Aorta (tissue), 5 donors: ENCODE results near the gene THEM4. TPM values are rescaled to one million over a fixed set of nuclear protein-coding genes. Genes with fewer than 3 reads are reported as not detected.
"Not testable (repeated sequence)": the region's sequence is repeated elsewhere in the genome, so short reads cannot be mapped to it uniquely, and the experiment has no call there.

ENCODE experiments used
- ATAC-seq: fragments of 200-7000 bp; cut with Tn5 transposase; one replicate; pipeline ENCODE4 v1.9.1; 2022; ENCODE audit warnings: moderate library complexity; ENCODE audit not compliant: low FRiP score
- DNase-seq, 2 donors: peaks; one replicate each; pipeline ENCODE4 v3.0.0-alpha.2; 2020
- H3K27ac ChIP-seq, 2 donors: one replicate each; pipeline ENCODE4 v1.5.1; 2013; ENCODE audit warnings: low read length in 2 of 2, mild to moderate bottlenecking in 2 of 2, moderate library complexity in 2 of 2, control low read depth in 1 of 2, inconsistent platforms in 1 of 2, low read depth in 1 of 2
- H3K27me3 ChIP-seq, 2 donors: one replicate each; pipeline ENCODE4 v1.6.1; 2013; ENCODE audit warnings: control low read depth in 1 of 2, low read length in 1 of 2, mild to moderate bottlenecking in 1 of 2, moderate library complexity in 1 of 2; ENCODE audit not compliant: insufficient read depth in 2 of 2, control insufficient read depth in 1 of 2
- H3K36me3 ChIP-seq, 2 donors: one replicate each; pipeline ENCODE4 v1.6.1; 2013; ENCODE audit warnings: control low read depth in 1 of 2, low read length in 1 of 2, mild to moderate bottlenecking in 1 of 2; ENCODE audit not compliant: insufficient read depth in 2 of 2, control insufficient read depth in 1 of 2
- H3K4me1 ChIP-seq, 2 donors: one replicate each; pipeline ENCODE4 v1.6.1; 2013; ENCODE audit warnings: low read length in 2 of 2, control low read depth in 1 of 2, mild to moderate bottlenecking in 1 of 2, moderate library complexity in 1 of 2; ENCODE audit not compliant: insufficient read depth in 2 of 2, control insufficient read depth in 1 of 2
- H3K4me3 ChIP-seq, 2 donors: one replicate each; pipeline ENCODE4 v1.5.1; 2013; ENCODE audit warnings: low read length in 2 of 2, control low read depth in 1 of 2, mild to moderate bottlenecking in 1 of 2
- H3K9me3 ChIP-seq: one replicate; pipeline ENCODE4 v1.6.1; 2013; ENCODE audit warnings: mild to moderate bottlenecking, low read length; ENCODE audit not compliant: control insufficient read depth
- WGBS, 2 donors: extraction: QIAGEN DNeasy Blood & Tissue Kit; methylation state at CpG; one replicate each; pipeline ENCODE4 v1.1.7; 2013; 5-methylcytosine and 5-hydroxymethylcytosine counted together
- intact Hi-C, 2 donors: fragments of 100-400 bp; cut with DNase I; formaldehyde crosslinking; loops; one replicate each; pipeline versions ENCODE4 v1.14.2 to v1.15.0; 2022
- polyA plus RNA-seq, 2 donors: library from polyadenylated mRNA; stranded (reverse); fragments of 200-250 nt; gene quantifications; one replicate each; pipeline ENCODE4 v1.2.3, GENCODE V29; 2013
- total RNA-seq, 2 donors: library from RNA; stranded (reverse); fragmentation: NEBNext Ultra II Directional; extraction: Animal tissue kit (Norgen Biotek cat#: 25700); gene quantifications; one replicate each; pipeline ENCODE4 v1.2.1, GENCODE V29; 2021
- donor health status: healthy with polysubstance abuse.
- donor health status: Bipolar disorder and iron deficiency.
- donor health status: DM: no; HTN: no; CAD: no.
- donor health status: DM: no; HTN: no; CAD: no.
- donor health status: DM: yes; HTN: yes; CAD: no.

The THEM4 gene
- total and polyA plus RNA-seq, 4 donors: 3.8 to 17.5 (median 12.0) TPM

DNA sequence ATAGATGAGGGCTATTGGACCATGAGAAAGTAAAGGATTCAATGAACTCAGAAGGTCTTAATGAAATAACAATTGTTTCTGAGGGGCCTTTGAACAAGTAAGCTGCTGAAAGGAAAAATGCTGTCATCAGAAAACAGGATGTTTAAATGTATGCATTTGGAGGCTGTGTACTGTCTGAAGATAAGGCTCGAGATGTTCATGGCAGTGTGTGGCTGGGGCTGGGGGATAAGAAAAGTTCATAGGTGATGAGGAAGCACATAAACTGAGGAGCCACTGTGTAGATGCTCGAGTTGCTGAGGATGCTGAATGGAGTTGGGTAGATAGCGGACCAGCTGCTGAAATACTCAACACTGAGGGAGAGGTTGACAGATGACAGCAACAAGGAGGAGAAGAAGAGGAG is 17.8 kb downstream of the THEM4 start:
- Histone ChIP-seq H3K27me3 (no peaks in the 10 kb centered on the region), H3K36me3 (no peaks in the 10 kb centered on the region), H3K9me3 (no peaks in the 10 kb centered on the region), H3K27ac (no peak overlapping the region), H3K4me3 (no peak overlapping the region), H3K4me1 (no peaks in the 10 kb centered on the region)
- intact Hi-C loops: no loop called here
- 80 to 83% methylated on average over 3 of the region's 3 CpGs for WGBS, 2 donors
- ATAC-seq: no peak
- DNase-seq: no peak

DNA sequence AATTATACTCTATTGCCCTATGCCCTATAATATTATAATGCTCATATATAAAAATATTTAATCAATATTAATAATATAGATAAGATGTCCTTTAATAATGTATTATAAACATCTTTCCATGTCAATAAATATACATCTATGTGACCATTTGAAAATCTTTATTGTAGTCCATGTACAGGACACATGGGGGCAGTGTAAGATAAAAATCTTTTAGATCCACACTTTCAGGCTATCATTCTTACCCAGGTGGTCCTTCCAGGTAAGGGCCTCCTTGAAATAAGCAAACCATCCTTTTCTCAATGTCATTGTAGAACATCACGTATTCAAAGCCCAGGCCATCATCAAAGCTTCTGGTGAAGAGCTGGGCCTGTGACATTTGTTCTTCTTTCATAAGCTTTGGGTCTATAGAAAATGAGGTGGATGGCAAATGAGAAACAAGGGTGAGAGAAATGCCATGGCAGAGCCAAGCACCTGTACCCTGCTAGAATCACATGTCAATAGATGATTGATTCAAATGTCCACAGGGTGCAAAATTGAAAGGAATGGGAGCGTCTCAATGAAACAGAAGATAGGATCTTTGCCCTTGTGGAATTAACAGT is 20.2 kb downstream of the THEM4 start:
- 92 to 93% methylated on average over 2 of the region's 2 CpGs for WGBS, 2 donors
- ATAC-seq (no peak), DNase-seq (no peak)
- Histone ChIP-seq H3K4me1 (no peaks in the 10 kb centered on the region), H3K9me3 (no peaks in the 10 kb centered on the region), H3K4me3 (no peak overlapping the region), H3K36me3 (peaks cover 0 to 2% of the 10 kb centered on the region in 2 donors), H3K27ac (no peak overlapping the region), H3K27me3 (no peaks in the 10 kb centered on the region)
- intact Hi-C loops: no loop called here

DNA sequence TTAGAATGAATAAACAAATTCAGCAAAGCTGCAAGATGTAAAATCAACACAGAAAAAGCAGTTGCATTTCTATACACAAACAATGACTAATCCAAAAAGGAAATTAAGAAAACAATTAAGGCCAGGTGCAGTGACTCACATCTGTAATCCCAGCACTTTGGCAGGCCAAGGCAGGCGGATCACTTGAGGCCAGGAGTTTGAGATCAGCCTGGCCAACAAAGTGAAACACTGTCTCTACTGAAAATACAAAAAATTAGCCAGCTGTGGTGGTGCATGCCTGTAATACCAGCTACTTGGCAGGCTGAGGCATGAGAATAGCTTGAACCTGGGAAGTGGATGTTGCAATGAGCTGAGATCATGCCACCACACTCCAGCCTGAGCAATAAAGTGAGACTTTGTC is 22.3 kb downstream of the THEM4 start:
- Histone ChIP-seq H3K9me3 (no peaks in the 10 kb centered on the region), H3K4me1 (no peaks in the 10 kb centered on the region), H3K27me3 (no peaks in the 10 kb centered on the region), H3K27ac (no peak overlapping the region), H3K4me3 (no peak overlapping the region), H3K36me3 (peaks cover 0 to 2% of the 10 kb centered on the region in 2 donors)
- ATAC-seq (no peak), DNase-seq (no peak)
- intact Hi-C loops: no loop called here
- WGBS, 2 donors: 93% methylated on average over 1 of the region's 1 CpG

DNA sequence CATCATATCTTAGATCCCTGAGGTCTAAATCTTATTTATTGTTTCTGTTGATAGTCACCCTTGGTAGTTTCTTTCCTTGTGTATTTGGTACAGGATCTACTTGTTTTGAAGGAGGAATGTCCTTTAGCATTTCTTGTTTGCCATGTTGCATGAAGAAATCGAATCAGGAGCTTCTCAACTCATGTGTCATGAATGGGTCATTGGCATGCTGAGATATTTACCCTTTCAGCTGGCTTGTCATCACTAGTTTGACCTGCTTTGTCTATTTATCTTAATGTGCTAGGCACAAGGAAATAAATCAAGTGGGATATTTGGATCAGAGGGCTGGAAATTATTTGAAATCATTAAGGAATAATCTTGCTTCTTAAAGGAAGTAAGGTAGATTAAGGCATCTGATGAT is 23.8 kb downstream of the THEM4 start:
- no peaks in the 10 kb centered on the region for H3K4me1 ChIP-seq
- H3K27me3 ChIP-seq: no peaks in the 10 kb centered on the region
- no peak overlapping the region for H3K4me3 ChIP-seq
- H3K27ac ChIP-seq: no peak overlapping the region
- 68 to 78% methylated on average over 1 of the region's 1 CpG for WGBS, 2 donors
- DNase-seq (no peak), ATAC-seq (no peak)
- H3K9me3 ChIP-seq: no peaks in the 10 kb centered on the region
- H3K36me3 ChIP-seq: peaks cover 0 to 2% of the 10 kb centered on the region in 2 donors
- intact Hi-C loops: no loop called here

DNA sequence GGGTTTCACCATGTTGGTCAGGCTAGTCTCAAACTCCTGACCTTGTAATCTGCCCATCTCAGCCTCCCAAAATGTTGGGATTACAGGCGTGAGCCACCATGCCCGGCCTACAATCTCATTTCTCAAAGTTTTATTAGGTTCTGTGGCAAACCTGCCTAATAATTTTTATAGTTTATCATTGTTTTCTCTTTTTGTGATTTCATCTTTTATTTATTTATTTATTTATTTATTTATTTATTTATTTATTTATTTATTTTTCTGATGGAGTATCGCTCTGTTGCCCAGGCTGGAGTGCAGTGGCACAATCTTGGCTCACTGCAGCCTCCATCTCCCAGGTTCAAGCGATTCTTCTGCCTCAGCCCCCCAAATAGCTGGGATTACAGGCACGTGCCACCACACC is 24.4 kb downstream of the THEM4 start:
- DNase-seq, H3K9me3 ChIP-seq, H3K4me3 ChIP-seq, H3K27ac ChIP-seq, intact Hi-C loops, H3K4me1 ChIP-seq, H3K27me3 ChIP-seq, ATAC-seq, H3K36me3 ChIP-seq: not testable (repeated sequence)
- 97% methylated on average over 5 of the region's 5 CpGs for WGBS, 2 donors

DNA sequence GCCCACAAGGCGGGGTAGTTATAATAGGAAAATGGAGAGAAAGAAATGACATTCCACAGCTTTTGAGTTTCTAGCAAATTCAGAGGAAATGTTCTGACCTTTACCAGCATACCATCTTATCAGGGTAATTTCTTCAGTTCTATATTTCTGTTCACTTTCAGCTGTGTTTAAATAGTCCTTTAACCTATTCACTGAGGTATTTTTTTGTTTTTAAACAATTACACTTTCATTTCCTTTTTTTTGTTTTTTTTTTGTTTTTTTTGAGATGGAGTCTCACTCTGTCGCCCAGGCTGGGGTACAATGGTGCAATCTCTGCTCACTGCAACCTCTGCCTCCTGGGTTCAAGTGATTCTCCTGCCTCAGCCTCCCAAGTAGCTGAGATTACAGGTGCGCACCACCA is 24.9 kb downstream of the THEM4 start:
- H3K27ac ChIP-seq, ATAC-seq, H3K4me3 ChIP-seq, H3K4me1 ChIP-seq, DNase-seq, intact Hi-C loops, H3K9me3 ChIP-seq, H3K36me3 ChIP-seq, H3K27me3 ChIP-seq: not testable (repeated sequence)
- WGBS, 2 donors: 97 to 99% methylated on average over 3 of the region's 3 CpGs

DNA sequence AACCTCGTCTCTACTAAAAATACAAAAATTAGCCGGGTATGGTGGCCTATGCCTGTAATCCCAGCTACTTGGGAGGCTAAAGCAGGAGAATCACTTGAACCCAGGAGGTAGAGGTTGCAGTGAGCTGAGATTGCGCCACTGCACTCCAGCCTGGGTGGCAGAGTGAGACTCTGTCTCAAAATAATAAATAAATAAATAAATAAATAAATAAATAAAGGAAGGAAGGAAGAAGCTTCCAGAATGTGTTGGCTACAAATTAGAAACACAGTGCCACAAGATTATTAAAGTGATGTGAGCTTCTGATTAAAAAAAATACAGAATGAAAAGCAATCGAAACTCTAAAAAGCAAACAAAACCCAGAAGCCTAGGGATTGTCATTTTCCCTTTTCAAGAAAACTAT is 25.4 kb downstream of the THEM4 start:
- H3K9me3 ChIP-seq, H3K4me3 ChIP-seq, H3K4me1 ChIP-seq, ATAC-seq, H3K27ac ChIP-seq, intact Hi-C loops, H3K27me3 ChIP-seq, H3K36me3 ChIP-seq, DNase-seq: not testable (repeated sequence)
- 86 to 99% methylated on average over 4 of the region's 4 CpGs for WGBS, 2 donors

DNA sequence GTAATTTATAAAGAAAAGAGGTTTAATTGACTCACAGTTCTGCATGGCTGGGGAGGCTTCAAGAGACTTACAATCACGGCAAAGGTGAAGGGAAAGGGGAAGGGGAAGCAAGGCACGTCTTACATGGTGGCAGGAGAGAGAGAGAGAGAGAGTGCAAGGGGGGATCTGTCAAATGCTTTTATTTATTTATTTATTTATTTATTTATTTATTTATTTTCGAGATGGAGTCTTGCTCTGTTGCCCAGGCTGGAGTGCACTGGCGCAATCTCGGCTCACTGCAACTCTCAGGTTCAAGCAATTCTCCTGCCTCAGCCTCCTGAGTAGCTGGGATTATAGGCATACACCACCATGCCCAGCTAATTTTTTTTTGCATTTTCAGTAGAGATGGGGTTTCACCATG is 26.4 kb downstream of the THEM4 start:
- WGBS, 2 donors: 93 to 98% methylated on average over 5 of the region's 5 CpGs
- DNase-seq, ATAC-seq, intact Hi-C loops, H3K4me3 ChIP-seq, H3K9me3 ChIP-seq, H3K36me3 ChIP-seq, H3K27ac ChIP-seq, H3K4me1 ChIP-seq, H3K27me3 ChIP-seq: not testable (repeated sequence)

DNA sequence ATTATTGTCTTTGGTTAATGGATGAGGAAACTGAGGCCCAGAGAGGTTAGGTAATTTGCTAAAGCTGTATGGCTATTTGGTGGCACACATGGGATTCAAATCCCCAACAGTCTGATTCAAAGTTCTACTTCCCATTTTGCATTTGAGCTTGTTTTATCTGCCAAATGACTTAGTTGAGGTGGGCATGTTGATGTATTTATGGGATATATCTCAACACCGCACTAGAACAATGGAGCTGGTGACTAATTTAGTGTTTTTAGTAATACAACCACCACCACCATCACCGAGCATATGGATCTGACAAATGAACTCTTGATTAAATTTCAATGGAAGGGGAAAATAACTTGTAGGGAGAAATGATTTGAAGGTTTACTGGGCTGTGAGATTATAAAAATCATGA is 26.8 kb downstream of the THEM4 start:
- intact Hi-C loops: no loop called here
- H3K27me3 ChIP-seq: no peaks in the 10 kb centered on the region

More for the DNA sequence above, 26.8 kb downstream of the THEM4 start:
- H3K4me1 ChIP-seq: no peaks in the 10 kb centered on the region
- DNase-seq (no peak), ATAC-seq (no peak)
- no peak overlapping the region for H3K27ac ChIP-seq
- no peaks in the 10 kb centered on the region for H3K9me3 ChIP-seq
- peaks cover 0 to 2% of the 10 kb centered on the region in 2 donors for H3K36me3 ChIP-seq
- H3K4me3 ChIP-seq: no peak overlapping the region
- WGBS, 2 donors: 96 to 99% methylated on average over 2 of the region's 2 CpGs
